Endothelial cell of umbilical vein (primary cell): ENCODE measurements around the gene GABBR2. TPM values are rescaled to one million over a fixed set of nuclear protein-coding genes. Genes with fewer than 3 reads are reported as not detected.

Experiments used
- BruUV-seq: library from RNA; stranded (reverse); fragments of 400-500 nt; replicated peaks from 2 replicates; lab custom pipeline; 2021; lab: Mats Ljungman, UMichigan
- CTCF ChIA-PET: fragments of 300-600, 350-600 bp; sonication (Branson Sonifier 250); formaldehyde crosslinking; loops from one replicate; lab custom pipeline; 2021; ENCODE audit warnings: antibody characterized with exemption, inconsistent platforms; lab: Charles Lee
- POLR2A ChIA-PET: fragments of 300-600, 350-600 bp; sonication (Branson Sonifier 250); formaldehyde crosslinking; loops from one replicate; lab custom pipeline; 2021; ENCODE audit warnings: antibody characterized with exemption, inconsistent platforms; lab: Charles Lee
- DNase-seq: peaks from one replicate; pipeline ENCODE4 v3.0.0-alpha.2; 2011; ENCODE audit warnings: low read depth, low spot score
- FAIRE-seq: peaks from 2 replicates; lab custom pipeline; 2011; peaks lifted over from hg19 to GRCh38; lab: Jason Lieb, UNC
- H2AFZ ChIP-seq: 2 replicates; pipeline ENCODE4 v1.6.0; 2012; ENCODE audit warnings: low read depth, low read length, control low read depth, inconsistent platforms
- H3K27ac ChIP-seq: 2 replicates; pipeline ENCODE4 v1.5.1; 2011; ENCODE audit warnings: low read depth, mild to moderate bottlenecking, control low read depth, low read length, moderate library complexity; ENCODE audit not compliant: insufficient read depth
- H3K27me3 ChIP-seq, 2 experiments: 2 replicates each; pipeline versions ENCODE4 v1.6.0 to v1.6.1; 2011; ENCODE audit warnings: low read length in 2 of 2, mixed read lengths in 1 of 2; ENCODE audit not compliant: control insufficient read depth in 2 of 2, insufficient read depth in 2 of 2
- H3K36me3 ChIP-seq, 2 experiments: 2 replicates in 1 of 2; 3 replicates in 1 of 2; pipeline ENCODE4 v1.5.1; 2011; ENCODE audit warnings: low read length in 2 of 2, mild to moderate bottlenecking in 1 of 2, moderate library complexity in 1 of 2; ENCODE audit not compliant: control insufficient read depth in 2 of 2, insufficient read depth in 2 of 2; ENCODE audit errors: extremely low read depth in 1 of 2
- H3K4me1 ChIP-seq: 3 replicates; pipeline ENCODE4 v1.5.1; 2011; ENCODE audit warnings: mild to moderate bottlenecking, low read length; ENCODE audit not compliant: control insufficient read depth, insufficient read depth; ENCODE audit errors: extremely low read depth
- H3K4me2 ChIP-seq: 2 replicates; pipeline ENCODE4 v1.6.1; 2011; ENCODE audit warnings: low read length, control low read depth, mixed read lengths; ENCODE audit not compliant: insufficient read depth
- H3K4me3 ChIP-seq, 3 experiments: fragments of 200-600 bp in 1 of 3; sonication (generic), shearing (Covaris generic) in 1 of 3; replicated peaks in 1 of 3; 2 replicates each; pipeline ENCODE4 v1.5.1; 2011 to 2016; ENCODE audit warnings: control low read depth in 3 of 3, low read length in 3 of 3, mild to moderate bottlenecking in 2 of 3, inconsistent platforms in 1 of 3, low read depth in 1 of 3, moderate library complexity in 1 of 3; ENCODE audit not compliant: insufficient read depth in 1 of 3
- H3K79me2 ChIP-seq: 2 replicates; pipeline ENCODE4 v1.6.0; 2012; ENCODE audit warnings: low read length, inconsistent platforms; ENCODE audit not compliant: control insufficient read depth, insufficient read depth
- H3K9ac ChIP-seq: replicated peaks from 2 replicates; pipeline ENCODE3; 2011; ENCODE audit warnings: low read length, control low read depth; ENCODE audit not compliant: insufficient read depth; ENCODE audit errors: extremely low read depth
- H3K9me1 ChIP-seq: replicated peaks from 3 replicates; pipeline ENCODE4 v1.6.0; 2011; ENCODE audit warnings: mild to moderate bottlenecking, low read length; ENCODE audit not compliant: control insufficient read depth, insufficient read depth; ENCODE audit errors: extremely low read depth
- H3K9me3 ChIP-seq: replicated peaks from 2 replicates; pipeline ENCODE4 v1.5.1; 2012; ENCODE audit warnings: low read length, inconsistent platforms; ENCODE audit not compliant: control insufficient read depth, insufficient read depth
- H4K20me1 ChIP-seq: replicated peaks from 2 replicates; pipeline ENCODE3; 2011; ENCODE audit warnings: mild to moderate bottlenecking, low read length; ENCODE audit not compliant: control insufficient read depth, insufficient read depth; ENCODE audit errors: extremely low read depth
- CTCF ChIP-seq, 2 donors: IDR thresholded peaks; 1 replicate in 1 of 2; 2 replicates in 1 of 2; pipeline ENCODE4 v1.5.1; 2011; ENCODE audit warnings: low read length in 2 of 2, mild to moderate bottlenecking in 2 of 2, moderate library complexity in 2 of 2, control low read depth in 1 of 2, inconsistent platforms in 1 of 2, low read depth in 1 of 2; ENCODE audit not compliant: insufficient read depth in 1 of 2; ENCODE audit errors: extremely low read depth in 1 of 2
- EZH2 ChIP-seq: IDR thresholded peaks from 2 replicates; pipeline ENCODE4 v1.6.1; 2012; ENCODE audit warnings: borderline replicate concordance, low read depth, mild to moderate bottlenecking, moderate library complexity, low read length, inconsistent platforms; ENCODE audit not compliant: severe bottlenecking
- FOS ChIP-seq: IDR thresholded peaks from 2 replicates; pipeline ENCODE4 v1.6.1; 2011; ENCODE audit warnings: mild to moderate bottlenecking, low read length, moderate library complexity, borderline replicate concordance; ENCODE audit not compliant: insufficient read depth
- GATA2 ChIP-seq: IDR thresholded peaks from 2 replicates; pipeline ENCODE4 v1.7.0; 2011; ENCODE audit warnings: low read depth, mild to moderate bottlenecking, moderate library complexity, mixed read lengths, low read length; ENCODE audit not compliant: insufficient read length, insufficient read depth
- JUN ChIP-seq: IDR thresholded peaks from 2 replicates; pipeline ENCODE4 v1.6.1; 2011; ENCODE audit warnings: borderline replicate concordance, low read depth; ENCODE audit not compliant: insufficient read length, insufficient read depth
- MAX ChIP-seq: IDR thresholded peaks from 2 replicates; pipeline ENCODE4 v1.6.1; 2011; ENCODE audit not compliant: insufficient read depth, insufficient read length
- MYC ChIP-seq: IDR thresholded peaks from one replicate; pipeline ENCODE4 v1.6.1; 2011; ENCODE audit warnings: mild to moderate bottlenecking, low read depth, low read length
- POLR2A ChIP-seq: IDR thresholded peaks from 2 replicates; pipeline ENCODE4 v1.6.1; 2012; ENCODE audit warnings: low read depth, mild to moderate bottlenecking, control low read depth, low read length
- POLR2AphosphoS5 ChIP-seq: IDR thresholded peaks from 2 replicates; pipeline ENCODE4 v1.6.1; 2012; ENCODE audit warnings: low read depth, mild to moderate bottlenecking, control low read depth, low read length, moderate library complexity; ENCODE audit not compliant: insufficient read depth
- dilution Hi-C: fragments of 300-500 bp; cut with MboI; formaldehyde crosslinking; loops from one replicate; pipeline ENCODE4 v1.15.0; 2019; ENCODE audit warnings: low sequenced_read_pairs; ENCODE audit not compliant: extremely low pct_ligation_motif_present
- intact Hi-C: fragments of 100-400 bp; cut with micrococcal nuclease; formaldehyde crosslinking; loops from one replicate; pipeline ENCODE4 v1.10.0; 2022
- polyA plus RNA-seq, 4 experiments: library from polyadenylated mRNA; depleted of rRNA in 3 of 4; stranded (reverse) in 3 of 4; unstranded in 1 of 4; fragments of >200 nt; gene quantifications; 2 replicates each; pipeline versions ENCODE4 v1.2.1 to v1.2.3, GENCODE V29; 2011 to 2012; ENCODE audit warnings: missing spikeins in 1 of 4
- total RNA-seq: library from RNA; stranded (reverse); gene quantifications from 2 replicates; pipeline ENCODE4 v1.2.3, GENCODE V29; 2021

GABBR2 gene
- total and polyA plus RNA-seq, 2 donors (not counting 3 experiments of a cell fraction or from before 2014, with no cell fraction given): 1.1 to 9.2 TPM

GRCh38 chr9:98263080-98263479, 445.7 kb downstream of the GABBR2 start:
- intact Hi-C loops (loop anchor here (1.0 to 5.0 kb wide), 5 partner anchors 58 to 551 kb away; partner anchors contain the start of gene TRIM14), dilution Hi-C loops (no loop called here)
- Histone ChIP-seq H3K27me3 (no peaks in the 10 kb centered on the region), H4K20me1 (no peaks in the 10 kb centered on the region), H3K9me3 (no peaks in the 10 kb centered on the region), H3K79me2 (no peaks in the 10 kb centered on the region), H3K4me3 (no peak overlapping the region), H3K4me1 (no peaks in the 10 kb centered on the region), H3K27ac (no peak overlapping the region), H3K4me2 (no peak overlapping the region), H3K9me1 (no peaks in the 10 kb centered on the region), H2AFZ (no peak overlapping the region), H3K36me3 (no peaks in the 10 kb centered on the region), H3K9ac (no peak overlapping the region)
- ChIA-PET POLR2A (no interaction called here), CTCF (interaction anchor here (0.6 to 3.3 kb wide), 21 partner anchors 8 to 529 kb away, joined by 3 to 90 read pairs (median 5); partner anchors contain the start of genes CORO2A, TBC1D2, TRIM14 and TRMO)
- no peak for DNase-seq
- FAIRE-seq: no peak
- TF ChIP-seq POLR2A: no peak
- no peak for TF ChIP-seq JUN
- no peak for TF ChIP-seq POLR2AphosphoS5
- no peak for TF ChIP-seq MYC
- TF ChIP-seq FOS: no peak
- no peak for TF ChIP-seq EZH2
- TF ChIP-seq CTCF (IDR thresholded peaks at IDR 0.05; ENCODE audit: extremely low read depth in 1 of 2, insufficient read depth in 1 of 2, low read depth in 1 of 2, low read length in 2 of 2): no peak
- no peak for TF ChIP-seq MAX
- TF ChIP-seq GATA2: no peak
- no TSS peak for BruUV-seq
